Upper lobe of left lung (tissue), 6 donors: ENCODE measurements around the gene GABRB1. TPM values are rescaled to one million over a fixed set of nuclear protein-coding genes. Genes with fewer than 3 reads are reported as not detected.

ENCODE experiments used
- ATAC-seq, 2 donors: fragments of 200-7000 bp; cut with Tn5 transposase; one replicate each; pipeline ENCODE4 v1.9.1; 2022; ENCODE audit warnings: mild to moderate bottlenecking in 2 of 2, moderate library complexity in 2 of 2; ENCODE audit not compliant: low FRiP score in 2 of 2
- DNase-seq, 2 donors: peaks; one replicate each; pipeline ENCODE4 v3.0.0-alpha.2; 2019 to 2020
- H3K27ac ChIP-seq, 4 donors: fragments of 200-600 bp; sonication (generic); one replicate each; pipeline ENCODE4 v1.5.1; 2016 to 2019
- H3K27me3 ChIP-seq, 4 donors: fragments of 200-600 bp; sonication (generic); one replicate each; pipeline ENCODE4 v1.5.1; 2017 to 2019
- H3K36me3 ChIP-seq, 4 donors: fragments of 200-600 bp; sonication (generic); one replicate each; pipeline ENCODE4 v1.5.1; 2016 to 2019
- H3K4me1 ChIP-seq, 4 donors: fragments of 200-600 bp; sonication (generic); one replicate each; pipeline ENCODE4 v1.5.1; 2018 to 2019
- H3K4me3 ChIP-seq, 4 donors: fragments of 200-600 bp; sonication (generic); one replicate each; pipeline ENCODE4 v1.5.1; 2017 to 2019; ENCODE audit warnings: mild to moderate bottlenecking in 2 of 4, moderate library complexity in 1 of 4
- H3K9me3 ChIP-seq, 4 donors: fragments of 200-600 bp; sonication (generic); one replicate each; pipeline ENCODE4 v1.5.1; 2018 to 2019
- EP300 ChIP-seq, 4 donors: sonication (generic); formaldehyde crosslinking; IDR thresholded peaks; one replicate each; pipeline ENCODE4 v1.5.1; 2017; ENCODE audit warnings: antibody characterized with exemption in 4 of 4, control low read depth in 2 of 4
- POLR2A ChIP-seq, 4 donors: fragments of 450-650 bp; IDR thresholded peaks; one replicate each; pipeline ENCODE4 v1.5.1; 2016 to 2017; ENCODE audit warnings: antibody characterized with exemption in 4 of 4, mild to moderate bottlenecking in 2 of 4
- POLR2AphosphoS5 ChIP-seq, 2 donors: sonication (generic); formaldehyde crosslinking; IDR thresholded peaks; one replicate each; pipeline ENCODE4 v1.5.1; 2017; ENCODE audit warnings: antibody characterized with exemption in 2 of 2
- WGBS, 2 donors: methylation state at CpG; one replicate each; pipeline ENCODE4 v1.1.5; 2017 to 2018; 5-methylcytosine and 5-hydroxymethylcytosine counted together
- total RNA-seq, 6 donors: library from RNA; depleted of rRNA in 4 of 6; stranded (reverse); fragments of >200 nt in 4 of 6; gene quantifications; one replicate each; pipeline versions ENCODE4 v1.1.0 to v1.2.1, GENCODE V29; 2016 to 2021
- TF ChIP-seq, protein P1 (sequence below), 6 experiments: fragments of 450-650 bp in 4 of 6; fragments of 200-600 bp in 2 of 6; sonication (generic) in 2 of 6; IDR thresholded peaks; one replicate each; pipeline ENCODE4 v1.5.1; 2016 to 2019; ENCODE audit warnings: antibody characterized with exemption in 6 of 6
- donor health status: DM: no; HTN: no; CAD: no; lungs with moderate emphysema.
- donor health status: DM: no; HTN: yes; CAD: no; lungs with severe emphysema.

Gene GABRB1
- total RNA-seq, 6 donors from 2014 or later, result not detected

DNA sequence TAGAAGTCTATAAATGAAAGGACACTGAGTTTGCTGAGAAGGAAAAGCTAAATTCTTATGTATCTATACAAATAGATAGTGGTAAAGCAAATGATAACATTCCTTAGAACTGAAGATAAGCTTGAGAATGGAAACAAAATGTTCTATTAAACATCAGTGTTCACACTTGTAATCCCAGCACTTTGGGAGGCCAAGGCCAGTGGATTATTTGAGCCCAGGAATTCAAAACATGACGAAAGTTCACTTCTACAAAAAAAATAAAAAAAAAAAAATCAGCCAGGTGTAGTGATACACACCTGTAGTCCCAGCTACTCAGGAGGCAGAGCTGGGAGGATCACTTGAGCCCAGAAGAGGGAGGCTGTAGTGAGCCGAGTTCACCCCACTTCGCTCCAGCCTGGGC, 232.4 kb downstream of the GABRB1 start:
- 84 to 85% methylated on average over 3 of the region's 3 CpGs for WGBS, 2 donors

DNA sequence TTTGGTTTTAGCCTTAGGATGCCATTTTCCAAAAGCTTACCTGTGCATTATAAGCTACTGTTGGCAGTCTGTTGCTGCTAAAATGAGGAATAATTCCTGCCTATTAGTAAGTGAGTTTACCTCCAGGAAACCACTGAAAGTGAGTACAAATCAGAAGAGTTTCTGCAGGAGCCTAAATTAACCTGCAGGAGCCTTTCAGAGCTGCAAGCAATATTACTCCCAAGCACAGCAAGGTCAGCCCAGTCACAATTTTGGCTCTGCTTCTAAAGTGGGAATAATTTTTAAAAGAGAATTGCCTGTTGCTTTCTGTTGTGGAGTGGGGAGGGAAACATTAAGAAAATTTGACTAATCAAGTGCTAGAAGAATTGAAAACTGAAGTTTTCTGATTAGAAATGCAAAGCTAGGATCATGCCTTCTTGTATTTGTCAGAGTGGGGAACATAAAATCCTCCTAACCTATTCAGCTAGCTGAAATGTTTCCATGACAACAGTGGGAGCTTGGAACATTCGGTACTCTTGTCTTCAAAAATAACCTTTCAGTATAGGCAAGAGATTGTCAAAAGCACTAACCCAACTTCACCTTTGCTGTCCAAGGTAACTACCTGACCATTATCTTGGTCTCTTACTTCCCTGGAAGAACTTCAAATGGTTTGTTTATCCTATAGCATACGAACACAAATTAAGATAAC, 239.0 kb downstream of the GABRB1 start:
- no peak for ATAC-seq

More for the DNA sequence above, 232.4 kb downstream of the GABRB1 start:
- no peaks in the 10 kb centered on the region for H3K27me3 ChIP-seq
- no peak overlapping the region for H3K27ac ChIP-seq
- DNase-seq, result no peak
- TF ChIP-seq, protein P1, sequence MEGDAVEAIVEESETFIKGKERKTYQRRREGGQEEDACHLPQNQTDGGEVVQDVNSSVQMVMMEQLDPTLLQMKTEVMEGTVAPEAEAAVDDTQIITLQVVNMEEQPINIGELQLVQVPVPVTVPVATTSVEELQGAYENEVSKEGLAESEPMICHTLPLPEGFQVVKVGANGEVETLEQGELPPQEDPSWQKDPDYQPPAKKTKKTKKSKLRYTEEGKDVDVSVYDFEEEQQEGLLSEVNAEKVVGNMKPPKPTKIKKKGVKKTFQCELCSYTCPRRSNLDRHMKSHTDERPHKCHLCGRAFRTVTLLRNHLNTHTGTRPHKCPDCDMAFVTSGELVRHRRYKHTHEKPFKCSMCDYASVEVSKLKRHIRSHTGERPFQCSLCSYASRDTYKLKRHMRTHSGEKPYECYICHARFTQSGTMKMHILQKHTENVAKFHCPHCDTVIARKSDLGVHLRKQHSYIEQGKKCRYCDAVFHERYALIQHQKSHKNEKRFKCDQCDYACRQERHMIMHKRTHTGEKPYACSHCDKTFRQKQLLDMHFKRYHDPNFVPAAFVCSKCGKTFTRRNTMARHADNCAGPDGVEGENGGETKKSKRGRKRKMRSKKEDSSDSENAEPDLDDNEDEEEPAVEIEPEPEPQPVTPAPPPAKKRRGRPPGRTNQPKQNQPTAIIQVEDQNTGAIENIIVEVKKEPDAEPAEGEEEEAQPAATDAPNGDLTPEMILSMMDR (IDR thresholded peaks at IDR 0.05), result no peak
- H3K9me3 ChIP-seq, result no peaks in the 10 kb centered on the region
- ATAC-seq, result no peak
- H3K36me3 ChIP-seq, result no peaks in the 10 kb centered on the region
- H3K4me3 ChIP-seq, result no peak overlapping the region
- no peaks in the 10 kb centered on the region for H3K4me1 ChIP-seq

DNA sequence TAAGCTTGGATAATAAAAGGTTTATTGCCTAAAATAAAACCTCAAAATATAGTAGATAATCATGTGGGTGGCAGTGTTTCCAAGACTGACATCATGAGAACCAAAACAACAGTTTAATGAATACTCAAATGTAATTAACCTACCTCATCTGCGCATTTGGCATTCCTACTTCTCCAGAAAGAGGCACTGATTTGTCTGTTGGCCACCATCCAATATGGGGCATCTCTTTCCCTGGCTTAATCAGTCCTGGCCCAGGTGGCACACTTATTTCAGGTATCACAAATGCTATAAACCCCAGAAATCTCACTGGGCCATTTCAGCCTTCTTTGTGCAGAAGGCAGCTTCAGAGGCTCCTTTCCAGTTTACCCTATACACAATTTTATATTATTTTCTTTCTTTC, 239.9 kb downstream of the GABRB1 start:
- Histone ChIP-seq H3K27ac (no peak overlapping the region), H3K9me3 (no peaks in the 10 kb centered on the region), H3K36me3 (no peaks in the 10 kb centered on the region), H3K4me3 (no peak overlapping the region), H3K4me1 (no peaks in the 10 kb centered on the region), H3K27me3 (no peaks in the 10 kb centered on the region)
- TF ChIP-seq POLR2AphosphoS5 (IDR thresholded peaks at IDR 0.05) (no peak), POLR2A (IDR thresholded peaks at IDR 0.05) (no peak), EP300 (IDR thresholded peaks at IDR 0.05) (no peak)
- TF ChIP-seq, protein P1 (IDR thresholded peaks at IDR 0.05), result no peak
- ATAC-seq (no peak), DNase-seq (no peak)
- 23 to 47% methylated on average over 1 of the region's 1 CpG for WGBS, 2 donors

More for the DNA sequence above, 239.0 kb downstream of the GABRB1 start:
- Histone ChIP-seq H3K9me3 (no peaks in the 10 kb centered on the region), H3K36me3 (no peaks in the 10 kb centered on the region), H3K4me1 (no peaks in the 10 kb centered on the region), H3K27me3 (no peaks in the 10 kb centered on the region), H3K27ac (no peak overlapping the region), H3K4me3 (no peak overlapping the region)
- WGBS, 2 donors, result 28 to 41% methylated on average over 2 of the region's 2 CpGs
- TF ChIP-seq POLR2AphosphoS5 (IDR thresholded peaks at IDR 0.05) (no peak), EP300 (IDR thresholded peaks at IDR 0.05) (no peak), POLR2A (IDR thresholded peaks at IDR 0.05) (no peak)
- no peak for DNase-seq

DNA sequence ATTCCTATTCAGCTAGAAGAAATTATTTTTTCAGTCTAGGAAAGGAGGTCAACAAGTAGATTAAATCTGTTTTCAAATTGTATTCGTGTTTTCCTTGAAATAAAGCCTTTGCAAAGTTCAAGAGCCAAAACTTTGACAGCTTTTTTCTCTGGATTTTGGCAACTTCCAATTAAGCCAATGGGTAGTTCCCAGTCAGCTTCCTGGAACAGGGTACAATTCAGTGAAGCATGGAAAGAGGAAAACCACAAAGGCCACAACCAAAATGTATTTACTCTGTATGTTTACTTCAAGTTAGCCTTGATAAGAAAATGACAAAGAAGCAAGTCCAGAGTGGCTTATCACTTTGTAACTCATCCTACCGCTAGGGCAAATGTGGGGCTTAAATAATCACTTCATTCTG, 243.5 kb downstream of the GABRB1 start:
- Histone ChIP-seq H3K36me3 (no peaks in the 10 kb centered on the region), H3K4me1 (no peaks in the 10 kb centered on the region), H3K4me3 (no peak overlapping the region), H3K27ac (no peak overlapping the region), H3K9me3 (no peaks in the 10 kb centered on the region), H3K27me3 (no peaks in the 10 kb centered on the region)
- 35 to 38% methylated on average over 2 of the region's 2 CpGs for WGBS, 2 donors
- no peak for DNase-seq
- TF ChIP-seq, protein P1 (IDR thresholded peaks at IDR 0.05), result no peak
- TF ChIP-seq EP300 (IDR thresholded peaks at IDR 0.05) (no peak), POLR2AphosphoS5 (IDR thresholded peaks at IDR 0.05) (no peak), POLR2A (IDR thresholded peaks at IDR 0.05) (no peak)
- ATAC-seq, result no peak

DNA sequence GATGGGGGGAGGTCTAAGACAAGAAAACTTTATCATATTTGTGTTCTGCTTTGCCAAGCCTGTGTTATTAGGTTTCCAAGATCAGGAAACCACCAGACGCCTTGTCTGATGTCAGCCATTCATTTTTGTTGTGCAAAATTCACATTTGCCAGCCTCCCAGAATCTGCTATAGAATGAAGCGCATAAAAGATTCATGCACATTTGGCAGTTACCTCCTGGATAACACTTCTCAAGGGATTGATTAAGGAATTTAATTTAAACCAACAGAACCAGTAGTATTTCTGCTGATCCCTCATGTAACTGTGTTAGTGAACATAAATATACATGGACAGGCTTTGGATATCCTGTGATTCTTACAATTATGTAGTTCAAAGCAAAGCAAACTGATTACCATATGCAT, 244.2 kb downstream of the GABRB1 start:
- Histone ChIP-seq H3K36me3 (no peaks in the 10 kb centered on the region), H3K27me3 (no peaks in the 10 kb centered on the region), H3K4me1 (no peaks in the 10 kb centered on the region), H3K4me3 (no peak overlapping the region), H3K9me3 (no peaks in the 10 kb centered on the region), H3K27ac (no peak overlapping the region)
- DNase-seq, result no peak
- no peak for ATAC-seq
- 59 to 82% methylated on average over 2 of the region's 2 CpGs for WGBS, 2 donors
- TF ChIP-seq EP300 (IDR thresholded peaks at IDR 0.05) (no peak), POLR2A (IDR thresholded peaks at IDR 0.05) (no peak), POLR2AphosphoS5 (IDR thresholded peaks at IDR 0.05) (no peak)
- TF ChIP-seq, protein P1 (IDR thresholded peaks at IDR 0.05), result no peak
